ENCODE measurements around the gene PLCB2. TPM values are rescaled to one million over a fixed set of nuclear protein-coding genes. Genes with fewer than 3 reads are reported as not detected.
A peak's percentile ranks its signal among the peaks of the same experiment; 100 is the strongest.

PLCB2 gene
- total RNA-seq, 1 experiment from 2014 or later: 7.4 TPM

DNA sequence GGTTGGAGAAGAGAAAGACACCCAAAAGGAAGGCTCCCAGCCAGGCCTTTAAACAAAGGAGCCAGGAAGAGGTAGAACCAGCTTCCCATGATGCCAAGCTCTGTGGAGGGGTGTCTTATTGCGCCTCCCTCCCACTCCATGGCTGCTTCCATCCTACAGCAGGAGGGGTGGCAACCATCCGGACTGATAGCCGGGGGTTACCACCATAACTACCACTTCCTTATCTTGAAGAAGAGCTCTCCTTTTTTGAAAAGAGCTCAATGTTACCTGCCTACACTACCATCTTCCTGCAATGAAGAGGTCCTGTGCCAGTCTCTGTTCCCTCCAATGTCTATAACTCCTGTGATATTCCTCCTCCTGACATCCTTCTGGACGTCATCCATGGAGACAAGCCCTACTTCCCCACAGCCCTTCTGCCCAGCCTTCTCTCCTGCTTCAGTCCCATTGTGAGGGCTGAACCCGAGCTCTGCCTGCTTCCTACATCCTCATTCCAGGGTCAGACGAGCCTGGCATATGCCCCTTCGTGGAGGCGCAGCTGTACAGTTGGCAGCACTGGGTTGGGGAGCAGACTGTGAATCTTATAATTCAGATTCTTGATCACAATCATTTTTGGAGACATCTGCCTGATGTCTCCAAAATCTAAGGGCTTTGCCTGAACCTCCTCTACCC lies 24.5 kb upstream of the PLCB2 start:
- H3K14ac ChIP-seq (ENCODE audit: insufficient read depth, low read length): no peak overlapping the region
- no peak overlapping the region for H3K27ac ChIP-seq (ENCODE audit: insufficient read length, low read depth, low read length)
- no peaks in the 10 kb centered on the region for H3K27me3 ChIP-seq (ENCODE audit: insufficient read depth, low read length)
- no peak overlapping the region for H2BK20ac ChIP-seq (ENCODE audit: low read depth, low read length, poor library complexity, severe bottlenecking)
- H3K9ac ChIP-seq (ENCODE audit: extremely low read depth, insufficient read length, low read length): no peak overlapping the region
- H3K4me2 ChIP-seq (ENCODE audit: insufficient read depth, insufficient read length, low read length): no peak overlapping the region
- Mint-ChIP-seq H3K27ac (peak overlapping the region in 1 of 3 experiments; percentile 73; a peak in 3 of 7 replicates), H3K9me3 (peaks cover 0 to 4% of the 10 kb centered on the region in 2 experiments; a peak in 1 of 5 replicates), H3K4me1 (peaks cover 42 to 52% of the 10 kb centered on the region in 2 experiments), H3K27me3 (ENCODE audit: low read depth) (peaks cover 4% of the 10 kb centered on the region), H3K4me3 (no peak overlapping the region), H3K36me3 (ENCODE audit: insufficient read depth in 1 of 3, low read depth in 3 of 3) (peaks cover 4 to 19% (median 7%) of the 10 kb centered on the region in 3 experiments; a peak in 6 of 7 replicates)
- no peaks in the 10 kb centered on the region for H3K9me3 ChIP-seq (ENCODE audit: control insufficient read depth, low read depth, low read length)
- no peak overlapping the region for H2AFZ ChIP-seq (ENCODE audit: low read length)
- H2BK12ac ChIP-seq (ENCODE audit: insufficient read length, low read depth, low read length): no peak overlapping the region
- H3K4me1 ChIP-seq (ENCODE audit: insufficient read depth, low read length): peaks cover 12% of the 10 kb centered on the region; the same call in 1 of the 2 replicates
- H4K8ac ChIP-seq (replicated peaks; ENCODE audit: insufficient read length, low read depth, low read length): no peak overlapping the region
- DNase-seq: no peak
- no peaks in the 10 kb centered on the region for H3K79me2 ChIP-seq (ENCODE audit: insufficient read depth, low read length)
- H2BK15ac ChIP-seq (ENCODE audit: low read depth, low read length): no peak overlapping the region
- H3K79me1 ChIP-seq (ENCODE audit: insufficient read depth, low read depth, low read length, poor library complexity, severe bottlenecking): no peaks in the 10 kb centered on the region
- H3K56ac ChIP-seq (ENCODE audit: insufficient read length, low read depth, low read length): no peak overlapping the region
- TF ChIP-seq, protein P1, sequence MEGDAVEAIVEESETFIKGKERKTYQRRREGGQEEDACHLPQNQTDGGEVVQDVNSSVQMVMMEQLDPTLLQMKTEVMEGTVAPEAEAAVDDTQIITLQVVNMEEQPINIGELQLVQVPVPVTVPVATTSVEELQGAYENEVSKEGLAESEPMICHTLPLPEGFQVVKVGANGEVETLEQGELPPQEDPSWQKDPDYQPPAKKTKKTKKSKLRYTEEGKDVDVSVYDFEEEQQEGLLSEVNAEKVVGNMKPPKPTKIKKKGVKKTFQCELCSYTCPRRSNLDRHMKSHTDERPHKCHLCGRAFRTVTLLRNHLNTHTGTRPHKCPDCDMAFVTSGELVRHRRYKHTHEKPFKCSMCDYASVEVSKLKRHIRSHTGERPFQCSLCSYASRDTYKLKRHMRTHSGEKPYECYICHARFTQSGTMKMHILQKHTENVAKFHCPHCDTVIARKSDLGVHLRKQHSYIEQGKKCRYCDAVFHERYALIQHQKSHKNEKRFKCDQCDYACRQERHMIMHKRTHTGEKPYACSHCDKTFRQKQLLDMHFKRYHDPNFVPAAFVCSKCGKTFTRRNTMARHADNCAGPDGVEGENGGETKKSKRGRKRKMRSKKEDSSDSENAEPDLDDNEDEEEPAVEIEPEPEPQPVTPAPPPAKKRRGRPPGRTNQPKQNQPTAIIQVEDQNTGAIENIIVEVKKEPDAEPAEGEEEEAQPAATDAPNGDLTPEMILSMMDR (conservative IDR thresholded peaks at IDR 0.05): no peak
- no peak overlapping the region for H4K91ac ChIP-seq (ENCODE audit: insufficient read length, low read depth, low read length)
- H3T11ph ChIP-seq (ENCODE audit: low read length): no peak overlapping the region
- H2AK5ac ChIP-seq (ENCODE audit: insufficient read length, low read length): no peak overlapping the region
- H4K20me1 ChIP-seq (ENCODE audit: control insufficient read depth, insufficient read depth, insufficient read length): no peaks in the 10 kb centered on the region
- H3K18ac ChIP-seq (ENCODE audit: insufficient read length, low read depth, low read length): no peak overlapping the region
- H2BK5ac ChIP-seq (ENCODE audit: insufficient read length, low read length): no peak overlapping the region
- H4K5ac ChIP-seq (ENCODE audit: insufficient read length, low read depth, low read length): no peak overlapping the region
- no peak overlapping the region for H2BK120ac ChIP-seq (ENCODE audit: low read depth, low read length, poor library complexity, severe bottlenecking)
- WGBS (ENCODE audit: extremely low coverage, insufficient read length, low lambda C conversion rate): no CpG with 5 or more reads among the region's 8 CpGs
- no peaks in the 10 kb centered on the region for H3K23me2 ChIP-seq (ENCODE audit: insufficient read length, low read depth, low read length, poor library complexity, severe bottlenecking)
- H3K4ac ChIP-seq (ENCODE audit: low read depth, low read length): no peak overlapping the region
- H3K23ac ChIP-seq (ENCODE audit: insufficient read length, low read depth, low read length): no peak overlapping the region

Measured in H9 (cell line).